Lung (tissue), 12 donors: Measurements from ENCODE around the gene GREB1L. TPM values are rescaled to one million over a fixed set of nuclear protein-coding genes. Genes with fewer than 3 reads are reported as not detected.
A peak's percentile ranks its signal among the peaks of the same experiment; 100 is the strongest.

ENCODE experiments used
- ATAC-seq: fragments of 200-7000 bp; cut with Tn5 transposase; one replicate; pipeline ENCODE4 v1.9.1; 2020; ENCODE audit warnings: moderate number of reproducible peaks; ENCODE audit not compliant: insufficient read depth, low FRiP score
- DNase-seq, 3 donors: peaks; one replicate each; pipeline ENCODE4 v3.0.0-alpha.2; 2013 to 2017
- H3K27ac ChIP-seq, 2 donors: one replicate each; pipeline ENCODE4 v1.5.1; 2013; ENCODE audit warnings: mild to moderate bottlenecking in 2 of 2, moderate library complexity in 2 of 2, control low read depth in 1 of 2, inconsistent platforms in 1 of 2, low read depth in 1 of 2, low read length in 1 of 2
- H3K27me3 ChIP-seq, 3 donors: one replicate each; pipeline ENCODE4 v1.5.1; 2013; ENCODE audit warnings: low read length in 2 of 3; ENCODE audit not compliant: control insufficient read depth in 3 of 3, insufficient read depth in 3 of 3
- H3K36me3 ChIP-seq, 4 donors: one replicate each; pipeline ENCODE4 v1.5.1; 2013; ENCODE audit warnings: low read length in 4 of 4, mild to moderate bottlenecking in 1 of 4, moderate library complexity in 1 of 4; ENCODE audit not compliant: control insufficient read depth in 4 of 4, insufficient read depth in 4 of 4
- H3K4me1 ChIP-seq, 5 donors: one replicate each; pipeline ENCODE4 v1.5.1; 2013; ENCODE audit warnings: low read length in 5 of 5, mild to moderate bottlenecking in 2 of 5, moderate library complexity in 1 of 5; ENCODE audit not compliant: control insufficient read depth in 5 of 5, insufficient read depth in 5 of 5
- H3K4me3 ChIP-seq: one replicate; pipeline ENCODE4 v1.5.1; 2013; ENCODE audit warnings: mild to moderate bottlenecking, control low read depth, moderate library complexity
- H3K9ac ChIP-seq, 2 donors: one replicate each; pipeline ENCODE4 v1.5.1; 2013; ENCODE audit warnings: low read length in 2 of 2, control low read depth in 1 of 2; ENCODE audit not compliant: insufficient read depth in 1 of 2
- H3K9me3 ChIP-seq, 4 donors: one replicate each; pipeline ENCODE4 v1.5.1; 2013; ENCODE audit warnings: low read length in 3 of 4, mild to moderate bottlenecking in 1 of 4, moderate library complexity in 1 of 4; ENCODE audit not compliant: control insufficient read depth in 4 of 4, insufficient read depth in 3 of 4
- WGBS, 2 donors: extraction: QIAGEN DNeasy Blood & Tissue Kit; methylation state at CpG; one replicate each; pipeline ENCODE4 v1.1.7; 2013; 5-methylcytosine and 5-hydroxymethylcytosine counted together
- polyA plus RNA-seq, 2 donors: library from polyadenylated mRNA; stranded (reverse); fragments of 200-250 nt; gene quantifications; one replicate each; pipeline ENCODE4 v1.2.1, GENCODE V29; 2013
- total RNA-seq, 2 donors: library from RNA; depleted of rRNA in 1 of 2; stranded (reverse); fragments of >200 nt in 1 of 2; gene quantifications; one replicate each; pipeline ENCODE4 v1.2.1, GENCODE V29; 2014 to 2021
- TF ChIP-seq, protein P1 (sequence below): IDR thresholded peaks from 2 replicates; pipeline ENCODE4 v1.5.1; 2012; ENCODE audit warnings: mild to moderate bottlenecking; ENCODE audit errors: control extremely low read depth, extremely low read depth
- donor health status: control.
- donor health status: control.
- donor health status: Bipolar disorder and iron deficiency.
- donor health status: healthy.
- donor health status: DM: yes; HTN: yes; CAD: no.

GREB1L gene
- total and polyA plus RNA-seq, 4 donors, result 0.08 to 1.2 (median 0.41) TPM

DNA sequence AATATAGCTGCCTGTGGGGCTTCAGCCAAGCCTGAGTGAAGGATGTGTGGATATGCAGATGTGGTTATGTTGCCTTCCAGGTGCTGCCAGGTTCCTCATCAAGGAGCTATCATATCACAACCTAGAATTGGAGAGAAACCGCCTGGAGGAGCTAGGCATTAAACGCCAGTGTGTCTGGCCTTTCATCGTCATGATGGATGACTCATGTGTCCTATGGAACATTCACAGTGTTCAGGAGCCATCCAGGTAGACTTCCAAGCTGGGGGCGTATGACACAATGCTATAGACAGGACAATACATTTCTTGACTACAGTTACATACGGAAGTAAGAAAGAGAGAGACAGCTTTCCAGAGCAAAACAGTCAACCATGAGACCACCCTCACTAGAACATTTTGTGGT, 271.7 kb downstream of the GREB1L start:
- DNase-seq, result no peak
- TF ChIP-seq, protein P1, sequence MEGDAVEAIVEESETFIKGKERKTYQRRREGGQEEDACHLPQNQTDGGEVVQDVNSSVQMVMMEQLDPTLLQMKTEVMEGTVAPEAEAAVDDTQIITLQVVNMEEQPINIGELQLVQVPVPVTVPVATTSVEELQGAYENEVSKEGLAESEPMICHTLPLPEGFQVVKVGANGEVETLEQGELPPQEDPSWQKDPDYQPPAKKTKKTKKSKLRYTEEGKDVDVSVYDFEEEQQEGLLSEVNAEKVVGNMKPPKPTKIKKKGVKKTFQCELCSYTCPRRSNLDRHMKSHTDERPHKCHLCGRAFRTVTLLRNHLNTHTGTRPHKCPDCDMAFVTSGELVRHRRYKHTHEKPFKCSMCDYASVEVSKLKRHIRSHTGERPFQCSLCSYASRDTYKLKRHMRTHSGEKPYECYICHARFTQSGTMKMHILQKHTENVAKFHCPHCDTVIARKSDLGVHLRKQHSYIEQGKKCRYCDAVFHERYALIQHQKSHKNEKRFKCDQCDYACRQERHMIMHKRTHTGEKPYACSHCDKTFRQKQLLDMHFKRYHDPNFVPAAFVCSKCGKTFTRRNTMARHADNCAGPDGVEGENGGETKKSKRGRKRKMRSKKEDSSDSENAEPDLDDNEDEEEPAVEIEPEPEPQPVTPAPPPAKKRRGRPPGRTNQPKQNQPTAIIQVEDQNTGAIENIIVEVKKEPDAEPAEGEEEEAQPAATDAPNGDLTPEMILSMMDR, result no peak
- WGBS, 2 donors, result 95 to 97% methylated on average over 5 of the region's 5 CpGs
- H3K4me3 ChIP-seq, result no peak overlapping the region
- no peaks in the 10 kb centered on the region for H3K27me3 ChIP-seq
- peaks cover 0 to 16% (median 2%) of the 10 kb centered on the region in 4 donors for H3K36me3 ChIP-seq
- no peaks in the 10 kb centered on the region for H3K4me1 ChIP-seq
- H3K9me3 ChIP-seq, result no peaks in the 10 kb centered on the region
- no peak for ATAC-seq
- H3K9ac ChIP-seq, result no peak overlapping the region
- H3K27ac ChIP-seq, result no peak overlapping the region

DNA sequence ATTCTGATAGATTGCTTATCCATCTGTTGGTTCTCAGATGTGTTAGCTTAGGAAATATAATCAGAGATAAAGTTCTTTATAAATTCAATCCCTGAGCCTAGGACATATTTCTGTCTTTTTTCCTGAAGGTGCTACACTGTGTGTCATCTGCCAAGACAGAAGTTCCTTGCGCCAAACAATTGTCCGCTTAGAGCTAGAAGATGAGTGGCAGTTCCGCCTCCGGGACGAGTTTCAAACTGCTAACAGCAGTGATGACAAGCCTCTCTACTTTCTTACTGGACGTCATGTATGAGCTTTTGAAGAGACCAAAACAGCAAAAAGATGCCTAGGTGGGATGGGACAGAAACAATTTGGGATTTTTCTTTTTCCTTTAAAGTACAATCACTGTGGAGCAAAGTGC, 280.5 kb downstream of the GREB1L start:
- TF ChIP-seq, protein P1, result no peak
- whole genome bisulfite sequencing, 2 donors, result 94 to 95% methylated on average over 6 of the region's 6 CpGs
- H3K36me3 ChIP-seq, result peaks cover 0 to 25% (median 5%) of the 10 kb centered on the region in 4 donors
- no peaks in the 10 kb centered on the region for H3K9me3 ChIP-seq
- no peak overlapping the region for H3K27ac ChIP-seq
- H3K27me3 ChIP-seq, result no peaks in the 10 kb centered on the region
- DNase-seq (no peak), ATAC-seq (no peak)
- no peak overlapping the region for H3K9ac ChIP-seq
- no peak overlapping the region for H3K4me3 ChIP-seq
- peaks cover 0 to 11% (median 0%) of the 10 kb centered on the region in 5 donors for H3K4me1 ChIP-seq

DNA sequence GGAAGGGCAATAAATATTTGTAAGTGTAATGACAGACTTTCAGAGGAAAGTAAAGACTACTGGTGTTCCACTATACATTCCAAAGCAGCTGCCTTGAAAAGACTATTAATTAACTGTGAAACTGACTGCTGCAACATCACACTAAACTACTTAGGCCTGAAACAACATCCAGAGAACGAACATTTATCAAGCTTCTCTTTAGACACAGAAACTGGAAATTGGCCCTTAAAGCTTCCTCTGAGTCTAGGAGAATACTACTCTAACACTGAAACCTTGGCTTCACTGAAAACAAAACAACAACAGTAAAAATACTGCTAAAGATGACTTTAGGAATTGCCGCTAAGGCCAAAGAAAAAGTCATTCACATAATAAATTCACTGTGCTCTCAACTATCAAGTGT, 283.9 kb downstream of the GREB1L start:
- Histone ChIP-seq H3K27ac (no peak overlapping the region), H3K9me3 (no peaks in the 10 kb centered on the region), H3K4me1 (peaks cover 0 to 11% (median 0%) of the 10 kb centered on the region in 5 donors), H3K27me3 (no peaks in the 10 kb centered on the region), H3K36me3 (peaks cover 0 to 27% (median 7%) of the 10 kb centered on the region in 4 donors), H3K4me3 (no peak overlapping the region), H3K9ac (no peak overlapping the region)
- WGBS, 2 donors, result 89 to 91% methylated on average over 2 of the region's 2 CpGs
- DNase-seq (peak in 2 of 3 donors; percentile 21 to 24), ATAC-seq (no peak)
- TF ChIP-seq, protein P1, result no peak

DNA sequence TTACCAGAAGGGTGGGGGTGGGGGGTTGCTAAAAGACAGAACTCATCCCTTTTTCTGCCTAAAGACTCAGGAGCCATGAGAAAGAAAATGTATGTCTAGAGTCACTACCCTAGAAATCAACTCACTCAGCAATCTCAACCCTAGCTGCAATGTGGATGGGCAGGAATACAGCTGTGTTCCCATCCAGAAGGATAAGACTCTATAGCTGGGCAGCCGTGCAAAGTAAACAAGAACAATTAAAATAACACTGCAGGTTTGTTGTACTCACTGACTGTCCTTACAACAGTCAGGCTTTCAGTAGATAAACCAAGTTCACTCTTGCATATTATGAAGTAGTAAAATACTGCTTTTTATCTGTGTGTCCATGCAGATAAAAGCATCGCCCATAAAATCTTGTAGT, 284.4 kb downstream of the GREB1L start:
- Histone ChIP-seq H3K27ac (no peak overlapping the region), H3K4me1 (peaks cover 0 to 11% (median 0%) of the 10 kb centered on the region in 5 donors), H3K4me3 (no peak overlapping the region), H3K36me3 (peaks cover 0 to 24% (median 9%) of the 10 kb centered on the region in 4 donors), H3K27me3 (no peaks in the 10 kb centered on the region), H3K9ac (no peak overlapping the region), H3K9me3 (no peaks in the 10 kb centered on the region)
- no peak for ATAC-seq
- TF ChIP-seq, protein P1, result no peak
- 80 to 94% methylated on average over 2 of the region's 2 CpGs for WGBS, 2 donors
- DNase-seq, result peak in 2 of 3 donors; percentile 2 to 3
